HG03039 (cell line): Measurements from ENCODE around the gene LRRN1.

ENCODE experiments used
- ATAC-seq: cut with Tn5 transposase; IDR thresholded peaks from one replicate; pipeline ENCODE4 v1.9.1; 2021; ENCODE audit warnings: mild to moderate bottlenecking, moderate library complexity; ENCODE audit not compliant: unreplicated experiment

The LRRN1 gene

DNA sequence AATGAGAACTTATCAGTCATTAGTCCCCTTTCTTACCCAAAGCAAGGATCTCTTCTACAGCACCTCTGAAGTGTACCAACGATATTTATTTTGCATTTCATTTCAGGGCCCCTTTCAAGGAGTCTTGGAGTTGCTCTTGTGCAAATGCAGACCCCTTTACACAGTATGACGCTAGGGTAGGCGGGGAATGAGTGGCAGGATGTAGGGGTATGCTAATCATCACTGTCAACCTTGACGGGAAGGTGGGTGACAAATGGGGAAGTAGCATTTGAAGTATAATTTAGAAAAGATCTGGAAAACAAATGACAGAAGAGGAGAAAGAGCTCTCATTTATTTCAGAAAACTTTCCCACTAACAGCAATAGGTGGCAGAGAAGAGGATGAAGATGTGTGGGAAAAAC is 94.4 kb downstream of the LRRN1 start:
- ATAC-seq = no peak
